HFFc6 (cell line): ENCODE data around the gene LRP1B. TPM values are rescaled to one million over a fixed set of nuclear protein-coding genes. Genes with fewer than 3 reads are reported as not detected.

Experiments
- DNase-seq: peaks from one replicate; pipeline ENCODE4 v3.0.0-alpha.2; 2018
- H3K27ac Mint-ChIP-seq: 2 replicates; pipeline ENCODE4 v1.8.0; 2020; ENCODE audit warnings: mild to moderate bottlenecking, mixed read lengths
- H3K27me3 Mint-ChIP-seq: 2 replicates; pipeline ENCODE4 v1.8.0; 2021; ENCODE audit warnings: mild to moderate bottlenecking, moderate library complexity, mixed read lengths; ENCODE audit not compliant: insufficient read depth
- H3K36me3 Mint-ChIP-seq: 2 replicates; pipeline ENCODE4 v1.8.0; 2021; ENCODE audit warnings: low read depth, mixed read lengths
- H3K4me1 Mint-ChIP-seq: 2 replicates; pipeline ENCODE4 v1.8.0; 2020; ENCODE audit warnings: low read depth, mixed read lengths
- H3K4me3 Mint-ChIP-seq: 2 replicates; pipeline ENCODE4 v1.8.0; 2020; ENCODE audit warnings: mild to moderate bottlenecking, moderate library complexity, mixed read lengths
- H3K9me3 Mint-ChIP-seq: 2 replicates; pipeline ENCODE4 v1.8.0; 2020; ENCODE audit warnings: mild to moderate bottlenecking, mixed read lengths
- total RNA-seq, 6 experiments: library from RNA; stranded (reverse); fragmentation: NEBNext Ultra II Directional; extraction: Animal tissue kit (Norgen Biotek cat#: 25700); gene quantifications; 2 replicates in 1 of 6; 3 replicates in 5 of 6; pipeline ENCODE4 v1.2.3, GENCODE V29; 2021
- TF ChIP-seq, protein P1 (sequence below): fragments of 200-600 bp; sonication (generic); IDR thresholded peaks from 2 replicates; pipeline ENCODE4 v1.5.0; 2021; ENCODE audit warnings: antibody characterized with exemption, mild to moderate bottlenecking

LRP1B gene
- total RNA-seq, 6 experiments from 2014 or later: not detected

DNA sequence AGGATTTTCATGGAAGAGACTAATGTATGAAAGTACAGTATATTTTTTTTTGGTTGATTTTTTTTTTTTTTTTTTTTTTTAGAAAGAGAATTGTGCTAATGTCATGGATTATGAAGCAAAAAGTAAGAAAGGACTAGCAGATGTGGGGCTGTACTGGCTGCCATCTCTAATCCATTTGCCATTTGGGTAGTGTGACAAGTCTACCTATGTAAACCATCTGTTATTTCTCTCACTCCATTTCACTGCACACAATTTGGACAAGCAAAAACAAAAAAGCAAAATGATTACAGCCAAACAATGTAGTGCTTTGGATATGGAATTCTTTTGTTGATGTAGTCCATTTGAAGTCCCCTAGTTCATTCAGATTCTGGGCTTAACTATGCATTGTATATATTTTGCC is 1355.4 kb downstream of the LRP1B start:
- Mint-ChIP-seq H3K4me3 (no peak overlapping the region), H3K9me3 (peaks cover 14% of the 10 kb centered on the region), H3K27ac (no peak overlapping the region), H3K27me3 (no peaks in the 10 kb centered on the region; the same call in 1 of the 2 replicates), H3K36me3 (no peaks in the 10 kb centered on the region; the same call in 1 of the 2 replicates), H3K4me1 (no peaks in the 10 kb centered on the region)
- no peak for DNase-seq
- TF ChIP-seq, protein P1, sequence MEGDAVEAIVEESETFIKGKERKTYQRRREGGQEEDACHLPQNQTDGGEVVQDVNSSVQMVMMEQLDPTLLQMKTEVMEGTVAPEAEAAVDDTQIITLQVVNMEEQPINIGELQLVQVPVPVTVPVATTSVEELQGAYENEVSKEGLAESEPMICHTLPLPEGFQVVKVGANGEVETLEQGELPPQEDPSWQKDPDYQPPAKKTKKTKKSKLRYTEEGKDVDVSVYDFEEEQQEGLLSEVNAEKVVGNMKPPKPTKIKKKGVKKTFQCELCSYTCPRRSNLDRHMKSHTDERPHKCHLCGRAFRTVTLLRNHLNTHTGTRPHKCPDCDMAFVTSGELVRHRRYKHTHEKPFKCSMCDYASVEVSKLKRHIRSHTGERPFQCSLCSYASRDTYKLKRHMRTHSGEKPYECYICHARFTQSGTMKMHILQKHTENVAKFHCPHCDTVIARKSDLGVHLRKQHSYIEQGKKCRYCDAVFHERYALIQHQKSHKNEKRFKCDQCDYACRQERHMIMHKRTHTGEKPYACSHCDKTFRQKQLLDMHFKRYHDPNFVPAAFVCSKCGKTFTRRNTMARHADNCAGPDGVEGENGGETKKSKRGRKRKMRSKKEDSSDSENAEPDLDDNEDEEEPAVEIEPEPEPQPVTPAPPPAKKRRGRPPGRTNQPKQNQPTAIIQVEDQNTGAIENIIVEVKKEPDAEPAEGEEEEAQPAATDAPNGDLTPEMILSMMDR: no peak

DNA sequence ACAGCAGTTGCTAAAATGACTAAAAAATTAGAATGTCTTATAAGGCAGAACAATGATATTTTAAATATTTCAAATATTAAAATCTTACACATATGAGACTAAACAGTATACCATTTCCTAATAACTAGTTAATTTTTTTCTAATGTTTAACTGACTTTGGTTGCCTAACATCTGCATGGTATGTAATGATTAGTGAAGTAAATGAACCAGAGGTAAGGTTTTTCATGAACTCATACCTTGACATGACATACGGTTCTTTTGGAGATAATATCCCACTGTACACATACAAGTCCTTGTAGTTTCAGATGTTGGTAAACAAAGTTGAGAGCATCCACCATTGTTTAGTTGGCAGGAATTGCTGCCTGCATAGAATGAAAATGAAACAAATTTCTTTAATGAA is 1360.2 kb downstream of the LRP1B start:
- Mint-ChIP-seq H3K4me1 (no peaks in the 10 kb centered on the region), H3K27ac (no peak overlapping the region), H3K27me3 (no peaks in the 10 kb centered on the region), H3K9me3 (peaks cover 14% of the 10 kb centered on the region), H3K4me3 (no peak overlapping the region), H3K36me3 (no peaks in the 10 kb centered on the region; the same call in 1 of the 2 replicates)
- TF ChIP-seq, protein P1: no peak
- no peak for DNase-seq

- peaks cover 18% of the 10 kb centered on the region; the same call in 1 of the 2 replicates for H3K9me3 Mint-ChIP-seq
- no peak for DNase-seq
- no peak overlapping the region for H3K4me3 Mint-ChIP-seq
- TF ChIP-seq, protein P1: no peak
- no peaks in the 10 kb centered on the region for H3K4me1 Mint-ChIP-seq
- H3K27me3 Mint-ChIP-seq: no peaks in the 10 kb centered on the region
- H3K36me3 Mint-ChIP-seq: no peaks in the 10 kb centered on the region
- H3K27ac Mint-ChIP-seq: no peak overlapping the region
Observed at GRCh38 chr2:140761807-140762206, 1369.0 kb downstream of the LRP1B start.

GRCh38 chr2:140759426-140760156 is 1371.2 kb downstream of the LRP1B start:
- Mint-ChIP-seq H3K36me3 (no peaks in the 10 kb centered on the region), H3K4me1 (no peaks in the 10 kb centered on the region), H3K4me3 (no peak overlapping the region), H3K27ac (no peak overlapping the region), H3K27me3 (no peaks in the 10 kb centered on the region), H3K9me3 (peaks cover 19% of the 10 kb centered on the region)
- DNase-seq: no peak
- TF ChIP-seq, protein P1: no peak

DNA sequence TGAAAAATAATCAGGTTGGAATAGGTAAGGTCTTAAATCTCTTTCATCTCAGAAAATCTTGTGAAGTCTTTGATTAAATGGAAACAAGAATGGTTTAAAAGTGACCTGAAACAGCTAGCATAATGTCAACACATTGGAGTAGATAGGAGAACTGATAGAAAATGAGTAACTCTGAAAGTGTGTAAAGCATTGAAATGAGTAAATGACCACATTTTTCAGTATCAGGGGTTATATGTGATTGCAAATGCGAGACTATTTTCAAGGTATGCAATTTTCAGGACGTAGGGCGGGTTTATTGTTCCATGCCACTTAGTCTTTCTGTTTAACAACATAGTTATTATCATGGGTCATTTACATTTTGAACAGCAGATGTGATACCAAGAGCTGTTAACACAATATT is 1383.2 kb downstream of the LRP1B start:
- DNase-seq: no peak
- Mint-ChIP-seq H3K4me3 (no peak overlapping the region), H3K4me1 (no peaks in the 10 kb centered on the region), H3K27ac (no peak overlapping the region), H3K36me3 (no peaks in the 10 kb centered on the region), H3K9me3 (peaks cover 11% of the 10 kb centered on the region), H3K27me3 (no peaks in the 10 kb centered on the region)
- TF ChIP-seq, protein P1: no peak
